Colon (tissue), 2 donors: ENCODE results near the gene YJEFN3.

Source experiments
- FAIRE-seq: peaks from 2 replicates; lab custom pipeline; 2012; peaks lifted over from hg19 to GRCh38; lab: Jason Lieb, UNC
- donor health status: control.
- donor health status: control.

YJEFN3 gene

GRCh38 chr19:19554074-19555023 is 25.6 kb downstream of the YJEFN3 start:
- no peak for FAIRE-seq

- no peak for FAIRE-seq
Observed at GRCh38 chr19:19558055-19558454, 29.3 kb downstream of the YJEFN3 start.

GRCh38 chr19:19558636-19559035 is 29.9 kb downstream of the YJEFN3 start:
- FAIRE-seq = no peak

DNA sequence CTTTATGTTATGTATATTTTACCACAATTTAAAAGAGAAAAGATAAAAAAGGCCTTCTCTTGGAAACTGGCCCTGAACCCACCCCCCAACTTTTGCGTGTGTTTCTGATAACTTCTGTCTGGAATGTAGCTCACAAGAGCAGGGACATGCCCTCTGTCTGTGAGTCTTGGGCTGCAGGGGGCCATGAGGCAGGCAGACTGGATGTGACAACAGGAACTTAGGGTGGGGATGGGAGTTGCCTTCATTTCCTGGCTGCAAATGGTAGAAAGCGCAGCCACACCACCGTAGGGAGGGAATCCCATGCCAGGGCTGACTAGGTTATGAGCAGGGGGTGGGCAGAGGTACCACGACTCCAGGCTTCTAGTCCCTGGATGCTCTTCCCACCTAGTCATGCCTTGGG is 31.2 kb downstream of the YJEFN3 start:
- no peak for FAIRE-seq

DNA sequence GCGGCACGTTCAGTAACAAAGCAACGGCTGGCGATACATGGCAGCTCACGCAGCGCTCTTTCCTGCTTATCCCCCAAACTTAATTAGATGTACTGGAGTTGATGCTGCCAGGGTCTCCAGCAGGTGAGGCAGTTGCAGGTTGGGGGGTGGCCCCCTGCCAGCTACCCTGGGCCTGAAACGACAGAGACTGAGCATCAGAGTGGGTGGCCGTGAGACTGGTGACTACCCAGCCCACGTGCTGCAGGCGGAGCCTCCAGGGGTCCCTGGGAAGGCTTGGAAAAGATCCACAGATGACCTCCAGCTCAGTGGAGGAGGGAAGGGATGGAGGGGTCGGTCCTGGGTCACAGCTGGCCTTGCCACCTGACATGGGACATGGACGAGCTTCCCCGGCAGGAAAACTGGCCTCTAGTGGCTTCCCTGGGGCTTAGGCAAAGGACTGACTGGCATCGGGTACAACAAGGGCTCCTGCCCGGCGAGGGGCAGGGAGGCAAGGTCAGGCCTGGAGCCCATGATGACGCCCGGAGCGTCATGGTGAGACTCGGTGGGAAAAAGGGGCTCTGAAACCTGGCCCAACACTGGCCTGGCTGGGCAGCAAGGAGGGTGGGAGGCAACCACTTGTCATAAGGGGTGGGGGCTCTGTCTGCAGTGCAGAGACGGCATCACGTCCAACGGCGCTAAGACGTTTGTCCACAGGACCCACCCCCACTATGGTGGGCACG is 33.4 kb downstream of the YJEFN3 start:
- no peak for FAIRE-seq

DNA sequence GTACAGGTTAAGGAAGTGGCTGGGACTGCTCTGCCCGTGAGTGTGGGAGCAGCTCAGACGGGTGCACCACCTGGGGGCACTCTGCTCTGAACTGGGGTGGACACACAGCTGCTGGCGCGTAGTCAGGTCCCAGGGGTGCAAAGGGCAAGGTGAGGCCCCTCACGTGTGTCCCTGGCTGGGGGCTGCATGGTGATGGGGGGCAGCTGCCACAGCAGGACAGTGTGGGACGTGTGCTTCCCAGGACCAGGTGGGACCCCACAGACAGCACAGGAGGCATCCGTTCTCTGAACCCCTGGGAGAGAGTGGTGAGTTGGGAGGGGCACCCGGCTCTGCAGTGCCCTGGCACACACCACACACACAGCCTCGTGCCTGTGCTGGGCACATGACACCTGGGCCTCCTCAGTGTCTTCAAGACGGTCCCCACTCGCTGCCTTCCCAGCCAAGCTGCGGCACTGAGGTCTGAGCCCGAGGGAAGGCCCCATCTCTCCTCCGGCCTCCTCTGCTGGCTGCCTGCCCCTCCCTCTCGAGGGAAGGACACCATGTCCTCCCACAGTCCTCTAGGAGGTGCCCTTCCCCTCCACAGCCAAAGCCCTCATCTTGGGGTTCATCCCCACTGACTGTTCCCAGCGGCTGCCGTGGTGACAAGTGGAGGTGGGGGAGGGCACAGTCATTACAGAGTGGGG is 34.1 kb downstream of the YJEFN3 start:
- no peak for FAIRE-seq

GRCh38 chr19:19563348-19563848 is 34.7 kb downstream of the YJEFN3 start:
- no peak for FAIRE-seq

DNA sequence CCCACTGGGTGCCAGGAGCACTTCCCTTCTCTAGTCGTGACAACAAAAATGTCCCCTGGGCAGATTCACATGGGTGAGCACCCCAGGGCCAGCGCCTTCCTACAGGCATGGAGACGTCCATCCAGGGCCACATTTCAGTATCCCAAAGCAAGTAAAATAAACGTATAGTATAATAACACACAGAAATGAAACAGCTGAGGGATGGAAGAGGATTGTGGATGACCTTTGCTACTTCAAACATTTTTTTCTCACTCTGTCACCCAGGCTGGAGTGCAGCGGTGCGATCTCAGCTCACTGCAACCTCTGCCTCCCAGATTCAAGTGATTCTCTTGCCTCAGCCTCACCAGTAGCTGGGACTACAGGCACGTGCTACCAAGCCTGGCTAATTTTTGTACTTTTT is 37.6 kb downstream of the YJEFN3 start:
- no peak for FAIRE-seq

GRCh38 chr19:19567391-19567790 is 38.7 kb downstream of the YJEFN3 start:
- no peak for FAIRE-seq

GRCh38 chr19:19568802-19569756 is 40.4 kb downstream of the YJEFN3 start:
- FAIRE-seq = no peak

DNA sequence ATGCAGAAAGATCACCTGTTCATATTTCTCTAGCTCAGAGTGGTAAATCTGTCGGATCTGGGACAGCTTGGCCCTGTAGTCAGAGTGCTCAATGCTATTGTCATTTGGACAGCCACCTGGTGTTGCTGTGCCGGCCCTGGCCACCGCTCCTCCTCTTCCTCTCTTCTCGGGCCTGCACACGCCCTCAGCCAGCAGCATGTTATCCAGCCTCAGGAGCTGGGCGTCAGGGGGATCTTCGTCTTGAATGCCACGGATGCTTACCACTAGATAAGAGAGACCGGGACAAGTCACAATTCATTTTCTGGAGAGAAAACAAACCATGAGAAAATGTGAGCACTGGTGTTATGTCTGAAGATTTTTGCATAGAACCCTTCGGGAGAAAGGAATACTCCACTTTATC is 41.9 kb downstream of the YJEFN3 start:
- no peak for FAIRE-seq

GRCh38 chr19:19571071-19571786 is 42.5 kb downstream of the YJEFN3 start:
- no peak for FAIRE-seq

GRCh38 chr19:19575411-19575810 is 46.7 kb downstream of the YJEFN3 start:
- no peak for FAIRE-seq

GRCh38 chr19:19578252-19578651 is 49.5 kb downstream of the YJEFN3 start:
- no peak for FAIRE-seq

- FAIRE-seq = no peak
Observed at GRCh38 chr19:19579533-19580361, 51.0 kb downstream of the YJEFN3 start.

- no peak for FAIRE-seq
Observed at GRCh38 chr19:19580418-19580817, 51.7 kb downstream of the YJEFN3 start.

GRCh38 chr19:19581391-19581790 is 52.7 kb downstream of the YJEFN3 start:
- no peak for FAIRE-seq

GRCh38 chr19:19582471-19582870 is 53.8 kb downstream of the YJEFN3 start:
- FAIRE-seq = no peak

- FAIRE-seq = no peak
Observed at GRCh38 chr19:19584356-19584755, 55.6 kb downstream of the YJEFN3 start.
